ENCODE measurements around the gene IRX3.

IRX3 gene

GRCh38 chr16:54290833-54291655 lies 4.5 kb upstream of the IRX3 start:
- no peak for FAIRE-seq

- no peak for FAIRE-seq
Observed at GRCh38 chr16:54289945-54290832, 3.6 kb upstream of the IRX3 start.

GRCh38 chr16:54289242-54289944 lies 2.8 kb upstream of the IRX3 start:
- FAIRE-seq: no peak

GRCh38 chr16:54288835-54289241 lies 2.3 kb upstream of the IRX3 start:
- FAIRE-seq: no peak

- FAIRE-seq: no peak
Observed at GRCh38 chr16:54288030-54288834, 1.6 kb upstream of the IRX3 start.

GRCh38 chr16:54287131-54288029 lies 793 bp upstream of the IRX3 start:
- no peak for FAIRE-seq

GRCh38 chr16:54286090-54286365 lies 559 bp downstream of the IRX3 start:
- no peak for FAIRE-seq

GRCh38 chr16:54285414-54286089 lies 1.0 kb downstream of the IRX3 start:
- FAIRE-seq: no peak

- FAIRE-seq: no peak
Observed at GRCh38 chr16:54284931-54285413, 1.6 kb downstream of the IRX3 start.

GRCh38 chr16:54284319-54284930 lies 2.2 kb downstream of the IRX3 start:
- no peak for FAIRE-seq

GRCh38 chr16:54283725-54284318 lies 2.8 kb downstream of the IRX3 start:
- no peak for FAIRE-seq

- no peak for FAIRE-seq
Observed at GRCh38 chr16:54282928-54283724, 3.5 kb downstream of the IRX3 start.

- FAIRE-seq: no peak
Observed at GRCh38 chr16:54282202-54282927, 4.2 kb downstream of the IRX3 start.

GRCh38 chr16:54281535-54282201 lies 4.9 kb downstream of the IRX3 start:
- FAIRE-seq: no peak

GRCh38 chr16:54280751-54281150 lies 5.8 kb downstream of the IRX3 start:
- no peak for FAIRE-seq

GRCh38 chr16:54277845-54278703 lies 8.5 kb downstream of the IRX3 start:
- FAIRE-seq: no peak

GRCh38 chr16:54275956-54276355 lies 10.6 kb downstream of the IRX3 start:
- no peak for FAIRE-seq

Measured in colon (tissue), 2 donors.